Measurements from ENCODE around the gene PTPN14. TPM values are rescaled to one million over a fixed set of nuclear protein-coding genes. Genes with fewer than 3 reads are reported as not detected.

Gene PTPN14
- total RNA-seq, 4 donors from 2014 or later = 59.4 to 118 (median 66.1) TPM

GRCh38 chr1:214586621-214587020, 35.2 kb upstream of the PTPN14 start:
- intact Hi-C loops (cut with DNase I; ENCODE audit: low total_unique reads) = loop anchor here (2.0 kb wide), 1 partner anchor 252 kb away; no protein-coding TSS in a partner anchor
- no peak overlapping the region for H3K4me3 ChIP-seq (ENCODE audit: low read depth, poor library complexity, severe bottlenecking)
- WGBS, 2 donors = 60 to 80% methylated on average over 3 of the region's 3 CpGs
- TF ChIP-seq POLR2A (IDR thresholded peaks at IDR 0.05) (no peak), CTCF (IDR thresholded peaks at IDR 0.05) (no peak)
- DNase-seq (ENCODE audit: low spot score in 2 of 2) = no peak

GRCh38 chr1:214584805-214585766, 33.7 kb upstream of the PTPN14 start:
- DNase-seq (ENCODE audit: low spot score in 2 of 2) = no peak
- H3K4me3 ChIP-seq (ENCODE audit: low read depth, poor library complexity, severe bottlenecking) = no peak overlapping the region
- TF ChIP-seq CTCF (IDR thresholded peaks at IDR 0.05) = no peak
- intact Hi-C loops (cut with DNase I; ENCODE audit: low total_unique reads) = no loop called here
- 21 to 28% methylated on average over 1 of the region's 1 CpG for WGBS, 2 donors

- intact Hi-C loops (cut with DNase I; ENCODE audit: low total_unique reads) = no loop called here
- TF ChIP-seq CTCF (IDR thresholded peaks at IDR 0.05) (no peak), POLR2A (IDR thresholded peaks at IDR 0.05) (no peak)
- H3K4me3 ChIP-seq (ENCODE audit: low read depth, poor library complexity, severe bottlenecking) = no peak overlapping the region
- DNase-seq (ENCODE audit: low spot score in 2 of 2) = no peak
- 81 to 86% methylated on average over 7 of the region's 7 CpGs for WGBS, 2 donors
These were observed 32.6 kb upstream of the PTPN14 start for GRCh38 chr1:214583824-214584554.

- intact Hi-C loops (cut with DNase I; ENCODE audit: low total_unique reads) = no loop called here
- 28 to 34% methylated on average over 6 of the region's 6 CpGs for WGBS, 2 donors
- no peak for DNase-seq (ENCODE audit: low spot score in 2 of 2)
- TF ChIP-seq POLR2A (IDR thresholded peaks at IDR 0.05) (no peak), CTCF (IDR thresholded peaks at IDR 0.05) (no peak)
- H3K4me3 ChIP-seq (ENCODE audit: low read depth, poor library complexity, severe bottlenecking) = no peak overlapping the region
These were observed 31.7 kb upstream of the PTPN14 start for GRCh38 chr1:214583113-214583512.

GRCh38 chr1:214582289-214582891, 31.0 kb upstream of the PTPN14 start:
- intact Hi-C loops (cut with DNase I; ENCODE audit: low total_unique reads) = no loop called here
- H3K4me3 ChIP-seq (ENCODE audit: low read depth, poor library complexity, severe bottlenecking) = no peak overlapping the region
- TF ChIP-seq CTCF (IDR thresholded peaks at IDR 0.05) (no peak), POLR2A (IDR thresholded peaks at IDR 0.05) (no peak)
- WGBS, 2 donors = 38 to 44% methylated on average over 7 of the region's 7 CpGs
- no peak for DNase-seq (ENCODE audit: low spot score in 2 of 2)

Measured in lower leg skin (tissue), 4 donors.